ENCODE results near the gene POLR1A. TPM values are rescaled to one million over a fixed set of nuclear protein-coding genes. Genes with fewer than 3 reads are reported as not detected.

Gene POLR1A
- total RNA-seq, 4 donors from 2014 or later: 15.3 to 22.3 (median 19.8) TPM

GRCh38 chr2:85974390-85974789, 131.3 kb downstream of the POLR1A start:
- no peak for DNase-seq (ENCODE audit: low spot score in 2 of 2)
- H3K27ac ChIP-seq: no peak overlapping the region
- TF ChIP-seq EP300 (IDR thresholded peaks at IDR 0.05): no peak
- TF ChIP-seq POLR2A (IDR thresholded peaks at IDR 0.05): no peak
- TF ChIP-seq, protein P1, sequence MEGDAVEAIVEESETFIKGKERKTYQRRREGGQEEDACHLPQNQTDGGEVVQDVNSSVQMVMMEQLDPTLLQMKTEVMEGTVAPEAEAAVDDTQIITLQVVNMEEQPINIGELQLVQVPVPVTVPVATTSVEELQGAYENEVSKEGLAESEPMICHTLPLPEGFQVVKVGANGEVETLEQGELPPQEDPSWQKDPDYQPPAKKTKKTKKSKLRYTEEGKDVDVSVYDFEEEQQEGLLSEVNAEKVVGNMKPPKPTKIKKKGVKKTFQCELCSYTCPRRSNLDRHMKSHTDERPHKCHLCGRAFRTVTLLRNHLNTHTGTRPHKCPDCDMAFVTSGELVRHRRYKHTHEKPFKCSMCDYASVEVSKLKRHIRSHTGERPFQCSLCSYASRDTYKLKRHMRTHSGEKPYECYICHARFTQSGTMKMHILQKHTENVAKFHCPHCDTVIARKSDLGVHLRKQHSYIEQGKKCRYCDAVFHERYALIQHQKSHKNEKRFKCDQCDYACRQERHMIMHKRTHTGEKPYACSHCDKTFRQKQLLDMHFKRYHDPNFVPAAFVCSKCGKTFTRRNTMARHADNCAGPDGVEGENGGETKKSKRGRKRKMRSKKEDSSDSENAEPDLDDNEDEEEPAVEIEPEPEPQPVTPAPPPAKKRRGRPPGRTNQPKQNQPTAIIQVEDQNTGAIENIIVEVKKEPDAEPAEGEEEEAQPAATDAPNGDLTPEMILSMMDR (IDR thresholded peaks at IDR 0.05): no peak
- H3K4me1 ChIP-seq: peaks cover 0 to 9% (median 0%) of the 10 kb centered on the region in 4 donors
- 79 to 84% methylated on average over 1 of the region's 1 CpG for WGBS, 2 donors
- H3K4me3 ChIP-seq: no peak overlapping the region
- H3K9me3 ChIP-seq: no peaks in the 10 kb centered on the region
- H3K36me3 ChIP-seq: no peaks in the 10 kb centered on the region
- no peaks in the 10 kb centered on the region for H3K27me3 ChIP-seq

DNA sequence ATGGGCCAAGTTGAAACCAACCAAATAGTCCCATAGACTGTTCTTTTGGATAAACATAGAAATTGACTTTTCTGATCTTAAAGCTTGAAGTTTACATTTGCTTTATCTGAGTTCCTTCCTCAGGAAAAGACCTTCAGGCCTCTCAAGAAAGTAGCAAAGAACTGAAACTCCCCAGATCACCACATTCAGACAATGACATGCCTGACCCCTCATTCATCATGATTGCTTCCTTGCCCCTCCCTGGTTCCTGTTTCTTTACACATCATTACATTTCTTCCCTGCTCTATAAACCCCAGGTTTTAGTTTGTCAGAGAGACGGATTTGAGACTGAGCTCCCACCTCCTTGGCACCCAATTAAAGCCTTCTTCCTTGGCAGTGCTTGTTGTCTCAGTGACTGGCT, 133.3 kb downstream of the POLR1A start:
- 63 to 82% methylated on average over 1 of the region's 1 CpG for WGBS, 2 donors

DNA sequence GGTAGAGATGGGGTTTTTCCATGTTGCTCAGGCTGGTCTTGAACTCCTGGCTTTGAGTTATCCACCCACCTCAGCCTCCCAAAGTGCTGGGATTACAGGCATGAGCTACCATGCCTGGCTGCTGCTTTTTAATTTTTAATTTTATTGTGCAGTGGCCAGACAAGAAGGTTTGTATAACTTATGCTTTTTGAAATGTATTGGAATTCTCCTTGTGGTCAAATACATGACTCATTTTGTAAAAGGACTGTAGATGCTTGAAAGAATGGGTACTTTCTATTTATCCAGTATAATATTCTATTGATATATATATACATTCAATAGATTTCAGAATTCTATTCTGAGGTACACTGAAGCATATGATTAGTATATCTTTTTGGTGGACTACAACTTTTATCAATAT, 134.3 kb downstream of the POLR1A start:
- Histone ChIP-seq H3K27ac (no peak overlapping the region), H3K4me1 (no peaks in the 10 kb centered on the region), H3K27me3 (no peaks in the 10 kb centered on the region), H3K4me3 (no peak overlapping the region), H3K9me3 (no peaks in the 10 kb centered on the region), H3K36me3 (no peaks in the 10 kb centered on the region)
- TF ChIP-seq POLR2A (IDR thresholded peaks at IDR 0.05) (no peak), EP300 (IDR thresholded peaks at IDR 0.05) (no peak)
- TF ChIP-seq, protein P1 (IDR thresholded peaks at IDR 0.05): no peak
- no peak for DNase-seq (ENCODE audit: low spot score in 2 of 2)

More for the DNA sequence above, 133.3 kb downstream of the POLR1A start:
- no peaks in the 10 kb centered on the region for H3K4me1 ChIP-seq
- TF ChIP-seq POLR2A (IDR thresholded peaks at IDR 0.05) (no peak), EP300 (IDR thresholded peaks at IDR 0.05) (no peak)
- TF ChIP-seq, protein P1 (IDR thresholded peaks at IDR 0.05): no peak
- no peak overlapping the region for H3K27ac ChIP-seq
- no peaks in the 10 kb centered on the region for H3K9me3 ChIP-seq
- H3K36me3 ChIP-seq: no peaks in the 10 kb centered on the region
- no peak for DNase-seq (ENCODE audit: low spot score in 2 of 2)
- H3K27me3 ChIP-seq: no peaks in the 10 kb centered on the region
- H3K4me3 ChIP-seq: no peak overlapping the region

Small RNA genes within 50 kb of the gene (small RNA-seq; reads per million reads assigned to genes)
- gene SNORD94: 15,043 reads per million, percentile 100 among the genes with 10 or more reads in this experiment

Other genes with a start within 250 kb of the POLR1A start
- 10 to 100 TPM; 30.9 to 37.4 (median 32.9) TPM for gene ST3GAL5, start 216.9 kb downstream of the POLR1A start, total RNA-seq
- 100 to 1,000 TPM in 1 of 4 donors, 10 to 100 TPM in 3; 61.5 to 103 (median 73.7) TPM for gene PTCD3, start 349 bp upstream of the POLR1A start, total RNA-seq
- gene IMMT, start 89.6 kb upstream of the POLR1A start, total RNA-seq: 10 to 100 TPM; 42.6 to 54.3 (median 46.6) TPM
- gene MRPL35, start 93.6 kb upstream of the POLR1A start, total RNA-seq: 10 to 100 TPM in 3 of 4 donors, 1 to 10 TPM in 1; 8.6 to 18.4 (median 13.7) TPM
- gene REEP1, start 231.7 kb upstream of the POLR1A start, total RNA-seq: 1 to 10 TPM in 3 of 4 donors, under 1 TPM in 1; 0.39 to 3.3 (median 1.7) TPM

Data from tibial nerve (tissue), 4 donors.